Stimulated activated CD4-positive, alpha-beta T cell treated with anti-CD3 and anti-CD28 coated beads, Interleukin-1b, Interleukin-23, amount 100 ng/mL, for 1 hour (primary cell): ENCODE measurements around the gene PTGER4.
"Not testable (repeated sequence)": the region's sequence is repeated elsewhere in the genome, so short reads cannot be mapped to it uniquely, and the experiment has no call there.

ENCODE experiments used
- DNase-seq, 2 donors: peaks; one replicate each; pipeline ENCODE4 v3.0.0-alpha.2; 2020; ENCODE audit warnings: low read depth in 2 of 2

Gene PTGER4

DNA sequence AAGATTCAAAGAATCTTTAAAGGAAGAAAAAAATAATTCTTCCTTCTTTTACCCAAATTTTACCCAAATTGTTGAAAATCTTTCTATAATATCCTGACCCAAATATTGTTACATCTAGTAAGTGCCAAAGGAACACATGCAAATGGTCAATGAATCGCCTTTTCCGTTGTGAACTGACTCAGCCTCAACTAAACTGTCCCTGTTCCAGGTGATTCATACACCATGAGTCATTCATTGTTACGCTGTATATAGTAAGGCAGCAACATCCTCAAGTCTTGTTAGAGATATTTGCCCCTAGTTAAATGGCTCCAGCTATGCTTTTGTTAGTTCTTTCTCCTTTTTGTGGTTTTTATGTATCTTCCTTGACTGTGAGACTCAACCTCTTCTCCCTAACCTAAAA is 9.7 kb downstream of the PTGER4 start:
- DNase-seq, result no peak

DNA sequence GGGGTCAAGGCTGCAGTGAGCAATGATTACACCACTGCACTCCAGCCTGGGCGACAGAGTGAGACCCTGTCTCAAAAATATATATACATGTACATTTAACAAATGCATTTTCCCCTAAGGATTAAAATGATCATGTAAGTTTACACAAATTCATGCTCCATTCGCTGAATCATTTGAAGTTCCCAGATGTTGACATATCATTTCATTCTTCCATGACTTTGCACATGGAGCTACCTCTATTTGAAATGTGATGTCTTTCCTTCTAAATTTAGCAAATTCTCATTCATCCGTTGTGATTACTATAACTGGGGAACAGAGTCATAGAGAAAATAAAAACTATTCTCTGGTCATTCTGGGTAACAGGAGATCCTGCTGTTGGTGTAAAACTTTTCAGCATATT is 10.6 kb downstream of the PTGER4 start:
- no peak for DNase-seq

- DNase-seq, result no peak
These were observed 12.2 kb downstream of the PTGER4 start for GRCh38 chr5:40691894-40692293.

- no peak for DNase-seq
These were observed 14.7 kb downstream of the PTGER4 start for GRCh38 chr5:40694433-40694832.

DNA sequence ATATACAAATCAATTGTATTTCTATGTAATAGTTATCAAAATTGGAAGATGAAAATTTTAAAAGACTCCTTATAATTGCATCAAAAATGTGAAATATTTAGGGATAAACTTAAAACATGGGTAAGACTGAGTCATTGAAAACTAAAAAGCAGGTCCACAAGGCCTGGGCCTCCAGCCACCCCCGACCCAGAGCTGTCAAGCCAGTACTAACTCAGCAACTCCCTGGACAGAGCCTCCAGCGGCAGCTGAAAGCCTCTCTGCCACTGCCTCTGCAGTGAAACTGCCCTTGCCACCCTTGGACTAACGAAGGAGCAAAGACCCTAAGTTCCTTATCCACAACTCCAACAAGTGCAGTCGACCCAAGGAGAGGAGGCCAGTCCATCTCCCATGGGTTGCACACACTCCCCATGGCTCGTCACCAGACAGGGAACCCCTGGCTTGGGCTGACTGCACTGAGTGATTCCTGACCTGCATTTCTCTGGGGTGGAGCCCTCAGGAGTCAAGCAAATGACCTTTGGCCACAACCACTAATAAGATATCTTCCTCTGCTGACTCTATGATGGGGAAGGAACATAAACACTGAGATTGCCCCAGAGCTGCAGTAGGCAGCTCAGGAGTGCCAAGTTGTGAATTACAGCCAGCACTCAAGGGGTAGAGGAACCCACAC is 20.5 kb downstream of the PTGER4 start:
- DNase-seq, result no peak

GRCh38 chr5:40702027-40702426 is 22.3 kb downstream of the PTGER4 start:
- not testable (repeated sequence) for DNase-seq

GRCh38 chr5:40705484-40705883 is 25.8 kb downstream of the PTGER4 start:
- DNase-seq, result not testable (repeated sequence)

DNA sequence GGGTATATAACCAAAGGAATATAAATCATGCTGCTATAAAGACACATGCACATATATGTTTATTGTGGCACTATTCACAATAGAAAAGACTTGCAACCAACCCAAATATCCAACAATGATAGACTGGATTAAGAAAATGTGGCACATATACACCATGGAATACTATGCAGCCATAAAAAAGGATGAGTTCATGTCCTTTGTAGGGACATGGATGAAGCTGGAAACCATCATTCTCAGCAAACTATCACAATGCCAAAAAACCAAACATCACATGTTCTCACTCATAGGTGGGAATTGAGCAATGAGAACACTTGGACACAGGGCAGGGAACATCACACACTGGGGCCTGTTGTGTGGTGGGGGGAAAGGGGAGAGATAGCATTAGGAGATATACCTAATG is 30.9 kb downstream of the PTGER4 start:
- not testable (repeated sequence) for DNase-seq

- no peak for DNase-seq
These were observed 34.3 kb downstream of the PTGER4 start for GRCh38 chr5:40714001-40714400.

GRCh38 chr5:40716000-40716399 is 36.3 kb downstream of the PTGER4 start:
- DNase-seq, result no peak

DNA sequence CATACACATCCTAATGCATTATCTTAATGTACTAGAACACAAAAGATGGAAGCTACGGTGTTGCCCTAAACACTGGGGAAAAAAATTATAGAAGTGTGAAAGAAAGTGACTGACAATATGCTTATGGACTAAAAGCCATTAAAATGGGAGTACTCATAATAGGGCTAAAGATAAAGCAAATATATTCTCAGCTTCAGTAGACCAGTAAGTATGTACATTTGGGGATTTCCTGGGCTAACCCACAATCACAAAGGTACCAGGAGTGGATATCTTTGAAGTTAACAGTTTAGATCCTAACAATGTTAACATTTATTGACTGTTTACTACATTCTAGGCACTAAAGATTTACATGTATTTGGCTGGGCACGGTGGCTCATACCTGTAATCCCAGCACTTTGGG is 36.9 kb downstream of the PTGER4 start:
- DNase-seq, result no peak

DNA sequence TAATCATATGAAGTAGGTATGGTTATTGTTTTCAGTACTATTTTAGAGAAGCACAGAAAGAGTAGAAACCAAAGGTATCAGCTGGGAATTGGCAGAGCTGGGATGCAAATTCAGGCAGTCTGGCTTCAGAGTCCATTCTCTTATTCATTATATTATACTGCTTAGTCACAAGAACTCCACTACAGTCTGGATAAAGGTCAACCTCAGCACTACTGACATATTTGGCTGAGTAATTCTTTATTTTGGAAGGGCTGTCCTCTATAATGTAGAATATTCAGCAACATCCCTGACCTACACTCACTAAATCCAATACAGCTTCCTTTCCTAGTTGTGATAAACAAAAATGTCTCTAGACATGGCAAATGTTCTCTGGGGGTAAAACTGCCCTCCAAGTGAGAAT is 37.6 kb downstream of the PTGER4 start:
- DNase-seq, result no peak

DNA sequence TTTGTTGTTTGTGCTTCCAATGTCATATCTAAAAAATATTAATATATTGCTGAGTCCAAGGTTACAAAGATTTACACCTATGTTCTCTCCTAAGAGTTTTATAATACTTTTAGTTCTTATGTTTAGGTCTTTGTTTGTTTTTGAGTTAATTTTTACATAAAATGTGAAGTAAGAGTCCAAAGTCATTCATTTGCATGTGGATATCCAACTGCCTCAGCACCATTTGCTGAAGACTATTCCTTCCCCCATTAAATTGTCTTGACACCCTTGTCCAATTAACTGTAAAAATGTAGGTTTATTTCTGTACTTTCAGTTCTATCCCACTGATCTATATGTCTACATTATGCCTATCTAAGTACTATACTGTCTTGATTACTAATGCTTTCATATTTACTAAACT is 40.4 kb downstream of the PTGER4 start:
- no peak for DNase-seq

DNA sequence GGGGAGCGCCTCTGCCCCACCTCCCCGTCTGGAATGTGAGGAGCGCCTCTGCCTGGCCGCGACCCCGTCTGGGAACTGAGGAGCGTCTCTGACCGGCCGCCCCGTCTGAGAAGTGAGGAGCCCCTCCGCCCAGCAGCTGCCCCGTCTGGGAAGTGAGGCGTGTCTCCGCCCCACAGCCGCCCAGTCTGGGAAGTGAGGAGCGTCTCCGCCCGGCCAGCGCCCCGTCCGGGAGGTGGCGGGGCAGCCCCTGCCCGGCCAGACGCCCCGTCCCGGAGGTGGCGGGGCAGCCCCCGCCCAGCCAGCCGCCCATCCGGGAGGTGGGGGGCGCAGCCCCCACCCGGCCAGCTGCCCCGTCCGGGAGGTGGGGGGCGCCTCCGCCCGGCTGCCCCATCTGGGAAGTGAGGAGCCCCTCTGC is 42.8 kb downstream of the PTGER4 start:
- DNase-seq, result not testable (repeated sequence)

GRCh38 chr5:40733434-40733833 is 53.7 kb downstream of the PTGER4 start:
- DNase-seq, result no peak

GRCh38 chr5:40733879-40734563 is 54.3 kb downstream of the PTGER4 start:
- DNase-seq, result no peak

DNA sequence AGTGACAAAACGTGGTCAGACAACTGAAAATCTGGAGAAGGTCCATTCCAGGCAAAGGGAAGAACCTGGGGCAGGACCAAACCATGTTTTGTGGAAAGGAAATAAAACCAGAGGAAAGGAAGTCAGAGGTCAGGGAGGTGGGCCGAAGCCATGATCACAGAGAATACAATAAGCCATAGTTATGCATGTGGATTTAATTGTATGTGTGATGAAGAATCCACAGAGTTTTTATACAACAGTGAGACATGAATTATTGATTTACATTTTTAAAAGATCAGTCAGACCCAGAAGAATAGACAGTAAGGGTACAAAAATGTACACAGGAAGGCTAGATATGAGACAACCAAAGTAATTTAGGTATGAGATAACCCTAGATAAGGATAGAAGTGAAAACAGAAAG is 55.3 kb downstream of the PTGER4 start:
- no peak for DNase-seq

DNA sequence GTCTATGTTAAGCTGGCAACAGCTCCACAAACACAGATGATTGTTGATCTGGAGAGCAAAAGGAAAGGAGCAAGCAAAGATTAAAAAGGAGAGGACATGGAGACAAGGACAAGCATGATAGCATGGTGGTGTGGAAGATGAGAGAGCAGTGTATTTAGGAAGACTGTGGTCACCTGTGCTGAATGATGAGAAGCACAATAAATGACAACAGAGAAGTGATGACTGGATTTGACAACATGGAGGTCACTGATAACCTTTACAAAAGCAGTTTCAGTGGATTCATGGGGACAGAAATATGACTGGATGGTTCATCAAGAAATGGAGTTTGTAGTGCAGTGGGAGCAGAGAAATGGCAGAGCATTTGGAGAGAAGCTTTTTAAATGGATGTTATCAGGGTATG is 55.9 kb downstream of the PTGER4 start:
- no peak for DNase-seq

- no peak for DNase-seq
These were observed 56.6 kb downstream of the PTGER4 start for GRCh38 chr5:40736103-40736875.

- no peak for DNase-seq
These were observed 58.8 kb downstream of the PTGER4 start for GRCh38 chr5:40738502-40738901.
